GM19328 (cell line): ENCODE data around the gene DDIAS.
"Not testable (repeated sequence)": the region's sequence is repeated elsewhere in the genome, so short reads cannot be mapped to it uniquely, and the experiment has no call there.

Experiments used
- ATAC-seq: cut with Tn5 transposase; IDR thresholded peaks from one replicate; pipeline ENCODE4 v1.9.1; 2021; ENCODE audit warnings: mild to moderate bottlenecking, moderate library complexity; ENCODE audit not compliant: unreplicated experiment

The DDIAS gene

DNA sequence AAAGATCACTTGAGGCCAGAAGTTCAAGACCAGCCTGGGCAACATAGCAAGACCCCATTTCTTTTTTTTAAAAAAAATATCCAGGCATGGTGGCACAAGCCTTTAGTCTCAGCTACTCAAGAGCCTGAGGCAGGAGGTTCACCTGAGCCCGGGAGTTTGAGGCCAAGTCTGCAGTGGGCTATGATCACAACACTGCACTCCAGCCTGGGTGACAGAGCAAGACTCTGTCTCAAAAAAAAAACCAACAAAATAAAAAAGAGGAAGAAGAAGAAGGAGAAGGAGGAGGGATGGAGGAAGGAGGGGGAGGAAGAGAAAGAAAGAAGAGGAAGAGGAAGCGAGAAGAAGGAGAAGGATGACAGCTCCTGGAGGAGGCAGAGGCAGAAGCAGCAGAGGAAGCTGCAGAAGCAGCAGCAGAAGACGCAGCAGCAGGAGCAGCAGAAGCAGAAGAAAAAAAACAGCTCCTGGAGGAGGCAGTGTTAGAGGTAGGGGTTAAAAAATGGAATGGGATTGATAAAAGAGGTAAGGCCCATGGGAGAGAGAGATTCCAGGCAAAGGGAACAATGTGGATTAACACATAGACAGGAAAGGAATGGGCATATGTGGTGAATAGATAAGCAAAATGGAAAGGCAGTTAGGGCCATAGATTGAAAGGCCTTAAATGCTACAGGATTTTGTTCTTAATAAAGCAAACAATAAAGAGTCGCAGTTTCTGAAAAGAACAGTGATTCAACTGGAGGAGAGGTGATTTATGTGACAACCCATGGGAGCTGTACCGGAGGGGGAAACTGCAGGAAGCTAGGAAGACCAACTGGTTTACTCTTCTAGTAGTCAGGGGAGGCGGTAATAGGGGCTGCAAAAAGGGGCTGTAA lies 12.2 kb upstream of the DDIAS start:
- ATAC-seq: no peak

DNA sequence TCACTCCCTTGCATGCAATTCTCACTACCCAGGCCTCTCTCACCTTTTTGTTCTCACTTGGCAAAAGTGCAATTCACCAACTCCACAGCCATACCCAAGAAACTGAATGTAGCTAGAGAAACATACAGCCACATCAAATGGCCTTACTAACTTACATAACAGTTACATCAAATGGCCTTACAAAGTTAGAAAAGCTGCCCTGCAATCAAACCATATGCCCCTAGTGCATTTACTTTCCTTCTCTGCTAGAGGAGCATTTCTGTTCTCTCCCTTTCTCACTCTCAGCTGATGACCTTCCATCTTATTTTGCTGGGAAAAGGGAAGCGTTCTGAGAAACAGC lies 11.6 kb upstream of the DDIAS start:
- ATAC-seq: no peak

DNA sequence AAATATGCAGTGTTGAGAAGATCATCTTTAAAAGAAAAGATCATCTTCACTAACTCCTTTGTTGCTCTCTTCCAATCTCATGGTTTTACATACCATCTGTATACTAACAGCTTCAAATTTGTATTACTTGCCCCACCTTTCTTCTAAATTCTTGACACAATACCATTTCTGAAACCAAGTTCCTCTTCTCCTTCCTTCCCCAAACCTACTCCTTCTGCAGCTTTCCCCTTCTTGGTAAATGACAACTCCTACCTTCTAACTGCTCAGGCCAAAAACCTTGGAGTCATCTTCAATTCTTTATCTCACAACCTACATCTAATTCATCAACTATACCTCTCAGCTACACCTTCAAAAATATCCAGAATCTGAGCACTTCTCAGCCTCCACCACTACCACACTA lies 10.6 kb upstream of the DDIAS start:
- ATAC-seq: no peak

DNA sequence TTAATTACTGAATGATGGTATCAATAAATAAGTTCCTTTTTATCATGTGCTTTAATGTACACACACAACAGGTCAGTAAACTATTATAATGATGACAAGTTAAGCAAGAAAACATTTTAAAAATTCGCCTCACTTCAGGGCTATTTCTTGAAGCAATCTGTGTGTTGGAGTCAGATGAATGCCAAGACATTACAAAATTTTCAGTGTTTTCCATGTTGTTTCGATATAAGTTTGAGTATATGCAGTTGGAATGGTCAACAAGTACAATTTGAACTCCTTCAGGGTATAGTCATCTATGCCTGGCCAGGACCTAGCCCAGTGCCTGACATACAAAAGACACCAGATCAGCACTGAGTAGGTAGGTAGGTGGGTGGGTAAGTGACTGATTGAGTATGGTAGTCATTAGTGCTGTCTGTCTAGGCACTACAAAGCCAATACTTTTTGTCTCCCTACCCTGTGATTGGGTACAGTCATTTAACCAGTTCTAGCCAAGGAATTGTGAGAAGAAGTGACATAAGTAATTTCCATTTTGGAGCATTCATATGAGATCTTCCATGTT lies 8.8 kb upstream of the DDIAS start:
- ATAC-seq: no peak

DNA sequence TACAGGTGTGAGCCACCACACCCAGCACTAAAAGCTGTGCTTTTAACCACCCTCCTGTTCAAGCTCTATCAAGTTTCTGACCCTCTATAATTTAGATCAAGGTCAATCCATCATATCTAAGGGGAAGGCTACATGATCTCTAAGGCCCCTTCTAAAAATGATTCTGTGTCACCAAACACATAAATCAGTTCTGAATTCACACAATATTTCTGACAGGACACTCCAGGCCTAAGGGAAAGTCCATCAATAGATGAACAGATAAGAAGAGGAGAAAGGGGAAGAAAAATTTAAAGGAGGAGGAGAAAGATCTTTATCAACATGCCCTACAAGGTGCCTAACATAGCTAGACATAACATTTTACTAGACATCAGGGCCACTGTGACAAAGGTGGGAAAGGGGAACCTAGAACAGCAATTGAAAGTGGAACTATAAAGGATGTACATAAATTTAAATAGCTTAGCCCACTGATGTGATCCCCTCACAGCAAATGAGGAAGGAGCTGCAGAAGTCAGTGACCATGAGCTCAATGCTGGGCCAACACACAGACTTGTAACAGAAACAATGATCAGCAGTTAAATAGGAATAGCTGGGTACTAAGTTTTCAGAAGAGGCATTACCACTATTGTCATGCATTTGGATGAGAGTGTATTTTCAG lies 6.0 kb upstream of the DDIAS start:
- no peak for ATAC-seq

DNA sequence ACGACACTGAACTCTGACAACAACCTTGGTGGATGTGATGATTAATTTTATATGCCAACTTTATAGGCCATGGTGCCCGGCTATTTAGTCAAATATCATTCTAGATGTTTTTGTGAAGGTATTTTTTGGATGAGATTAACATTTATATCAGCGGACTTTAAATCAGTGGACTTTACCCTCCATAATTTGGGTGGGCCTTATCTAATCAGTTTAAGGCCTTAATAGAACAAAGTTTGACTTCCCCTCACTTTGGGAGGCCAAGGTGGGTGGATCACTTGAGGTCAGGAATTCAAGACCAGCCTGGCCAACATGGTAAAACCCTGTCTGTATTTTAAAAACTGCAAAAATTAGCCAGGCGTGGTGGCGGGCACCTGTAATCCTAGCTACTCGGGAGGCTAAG lies 5.4 kb upstream of the DDIAS start:
- ATAC-seq: no peak

DNA sequence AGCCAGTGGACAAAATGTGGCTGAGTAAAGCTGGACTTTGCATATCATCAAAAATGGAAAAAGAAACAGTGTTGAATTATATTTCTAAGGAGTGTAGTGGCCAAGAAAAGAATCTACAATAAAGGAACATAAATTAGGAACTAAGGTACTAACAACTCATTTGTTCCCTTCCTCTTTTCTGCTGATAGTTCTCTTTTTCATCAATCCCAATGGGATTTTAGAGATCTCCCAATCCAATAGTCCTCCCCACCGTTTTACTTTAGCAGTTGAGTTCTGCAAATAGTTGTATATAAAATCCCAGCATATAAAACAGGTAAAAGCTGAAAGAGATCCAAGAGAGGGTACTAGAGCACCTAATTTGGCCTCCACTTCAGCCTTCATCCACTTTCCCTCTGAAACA lies 3.3 kb upstream of the DDIAS start:
- ATAC-seq: no peak

DNA sequence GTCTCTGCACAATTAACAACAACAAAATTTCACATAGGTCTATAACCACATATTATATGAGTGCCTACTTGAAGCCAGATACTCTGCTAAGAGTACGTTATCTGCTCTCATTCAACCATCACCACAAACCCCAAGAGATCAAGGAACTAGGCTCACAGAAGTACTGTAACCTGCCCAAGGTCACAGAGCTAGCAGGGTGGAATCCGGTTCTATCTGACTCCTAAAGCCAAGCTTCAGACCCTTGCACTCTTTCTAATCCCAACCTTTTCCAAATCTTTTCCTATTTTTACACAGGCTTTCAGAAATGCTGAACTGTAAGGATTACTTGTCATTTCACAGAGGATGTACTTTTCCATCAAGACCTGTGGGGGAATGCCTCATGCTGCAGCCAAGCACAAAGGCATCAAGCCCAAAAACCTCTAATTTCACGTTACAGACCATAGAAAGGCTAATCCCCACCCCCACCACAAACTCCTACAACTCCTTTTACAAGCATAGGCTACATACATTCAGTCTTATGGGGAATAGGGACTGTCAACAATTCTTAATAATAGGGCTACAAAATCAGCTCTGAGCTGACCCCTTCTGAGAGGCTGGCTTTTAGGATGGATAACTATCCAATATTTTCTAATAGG lies 2.2 kb upstream of the DDIAS start:
- no peak for ATAC-seq

DNA sequence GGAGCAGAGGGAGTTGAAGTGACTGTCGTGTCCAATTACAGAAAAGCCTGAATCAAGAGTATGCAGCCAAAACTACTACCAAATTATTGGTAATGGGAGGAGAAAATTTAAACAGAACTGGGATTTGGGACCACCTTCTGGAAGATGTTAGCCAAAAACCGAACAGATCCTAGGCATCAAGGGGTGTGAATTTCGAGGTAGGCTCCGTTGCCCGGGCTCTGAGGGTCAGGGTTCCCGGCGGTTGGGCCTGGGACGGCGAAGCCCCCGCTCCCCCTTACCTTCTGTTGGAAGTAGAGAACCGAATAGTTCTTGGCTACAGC lies 1.6 kb upstream of the DDIAS start:
- peak; percentile 0 for ATAC-seq

DNA sequence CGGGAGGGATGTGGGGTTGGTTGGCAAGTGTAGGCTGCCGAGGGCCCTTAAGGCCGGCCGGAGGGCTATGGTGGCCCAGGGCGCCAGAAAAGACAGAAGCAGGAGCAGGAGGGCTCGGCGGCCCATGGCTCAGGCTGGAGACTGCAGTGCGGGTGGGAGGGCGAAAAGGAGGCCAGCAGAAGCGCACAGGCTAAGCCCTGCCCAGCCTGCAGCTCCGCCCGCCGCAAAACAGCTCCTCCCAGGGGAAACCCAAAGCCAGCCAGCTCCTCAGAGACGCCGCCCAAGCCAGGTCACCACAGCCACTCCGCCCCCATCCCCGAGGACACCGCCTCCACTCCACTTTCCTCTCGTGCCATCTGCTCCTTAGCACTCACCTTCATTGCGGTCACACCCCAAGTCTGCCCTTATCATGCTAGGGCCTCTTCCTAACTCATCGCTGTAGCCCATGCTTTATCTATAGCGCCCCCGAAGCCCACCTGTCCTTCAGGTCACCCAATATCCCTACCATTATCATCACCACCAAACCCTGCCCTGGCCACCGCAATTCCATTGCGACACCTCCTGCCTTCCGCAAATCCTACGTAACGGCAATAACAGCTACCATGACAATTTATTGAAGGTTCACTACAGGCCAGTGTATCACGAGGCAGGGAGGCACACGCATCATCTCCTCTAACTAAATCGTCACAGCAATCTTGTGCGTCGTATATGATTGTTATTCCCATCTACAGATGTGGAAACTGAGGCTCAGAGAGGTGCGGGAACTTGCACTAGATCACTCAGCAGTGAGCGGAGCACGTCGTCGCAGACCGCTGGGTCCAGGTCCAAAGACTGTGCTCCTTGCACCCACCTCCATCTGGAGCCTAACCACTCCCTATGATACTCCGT lies 1.0 kb upstream of the DDIAS start, which contains the start of gene PRCP:
Gene PRCP, minus strand, starts transcription at position 154 of the 888 bp plus-strand sequence. Its CDS starts 28 bp downstream, at position 126.
- ATAC-seq: peak; percentile 78

DNA sequence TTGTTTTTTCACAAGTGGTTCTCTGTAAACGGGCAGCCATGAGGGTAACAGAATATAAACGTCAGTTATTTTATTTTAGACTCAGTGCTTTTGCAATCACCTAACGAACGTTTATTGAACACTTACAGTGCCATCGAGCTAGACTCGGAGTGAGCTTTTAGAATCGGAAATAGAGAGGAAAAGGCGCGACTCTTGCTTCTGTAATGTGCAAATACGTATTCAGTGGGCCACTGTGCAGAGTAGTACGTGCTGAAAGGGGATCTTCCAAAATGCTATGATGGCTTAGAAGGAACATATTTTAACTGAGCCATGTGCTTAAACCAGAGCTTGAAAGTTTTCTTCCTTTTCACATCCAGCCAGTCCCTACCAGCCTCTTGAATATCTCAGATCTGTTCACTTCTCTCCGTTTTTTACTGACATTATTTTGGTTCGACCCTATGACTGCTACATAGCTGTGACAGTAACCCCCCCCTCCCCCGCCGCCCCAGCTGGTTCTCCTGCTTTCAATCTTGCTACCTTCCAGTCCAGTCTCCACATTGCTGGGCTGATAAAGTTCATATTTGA lies 468 bp downstream of the DDIAS start:
- no peak for ATAC-seq

DNA sequence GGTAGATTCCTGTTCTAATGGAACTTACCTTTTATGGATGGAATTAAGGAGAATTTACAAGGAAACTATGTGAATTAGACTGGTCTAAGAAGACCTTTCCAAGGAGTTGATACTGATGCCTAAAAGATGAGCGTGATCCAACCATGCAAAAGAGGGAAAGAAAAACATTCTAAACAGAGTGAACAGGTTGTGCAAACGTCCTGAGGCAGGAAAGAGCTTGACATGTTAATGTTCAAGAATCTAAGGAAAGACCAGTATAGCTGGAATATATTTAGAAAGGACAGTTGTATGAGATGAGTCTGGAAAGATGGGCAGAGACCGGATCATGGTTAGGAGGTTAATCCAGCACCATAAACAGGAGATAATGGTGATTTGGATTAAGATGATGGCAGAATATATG lies 1.3 kb downstream of the DDIAS start:
- ATAC-seq: no peak

DNA sequence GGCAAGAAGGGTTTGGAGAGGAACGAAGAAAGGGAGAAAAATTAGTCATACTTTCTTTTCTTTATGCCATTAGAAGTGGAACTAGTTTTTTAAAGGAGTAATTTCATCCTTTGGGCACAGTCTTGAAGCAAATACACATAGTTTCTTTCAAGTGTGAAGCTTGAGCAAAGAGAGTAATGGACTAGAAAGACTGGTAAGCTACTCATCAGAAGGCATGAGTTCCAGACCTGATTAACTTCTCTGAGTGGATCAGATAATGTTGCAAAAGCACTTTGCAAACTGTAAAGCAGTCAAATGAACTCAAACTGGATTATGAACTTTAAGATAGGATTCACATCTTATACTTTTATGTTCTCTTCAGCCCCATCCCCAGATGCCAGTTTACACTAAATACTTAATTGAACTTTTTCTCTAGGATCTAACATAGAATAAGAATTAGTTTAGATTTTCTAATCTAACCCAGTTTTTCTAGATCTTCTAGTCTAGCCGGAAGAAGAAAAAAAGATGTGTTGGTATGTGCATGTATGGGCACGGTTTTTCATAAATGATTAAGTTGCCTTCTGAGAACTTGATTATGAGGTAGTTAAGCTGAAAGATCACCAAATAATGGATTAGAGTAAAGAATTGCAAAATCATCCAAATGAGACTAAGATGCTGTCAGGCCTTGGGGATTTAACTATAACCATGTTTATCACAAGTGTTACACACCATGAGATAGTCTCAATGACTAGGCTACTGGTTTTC lies 2.5 kb downstream of the DDIAS start:
- no peak for ATAC-seq

DNA sequence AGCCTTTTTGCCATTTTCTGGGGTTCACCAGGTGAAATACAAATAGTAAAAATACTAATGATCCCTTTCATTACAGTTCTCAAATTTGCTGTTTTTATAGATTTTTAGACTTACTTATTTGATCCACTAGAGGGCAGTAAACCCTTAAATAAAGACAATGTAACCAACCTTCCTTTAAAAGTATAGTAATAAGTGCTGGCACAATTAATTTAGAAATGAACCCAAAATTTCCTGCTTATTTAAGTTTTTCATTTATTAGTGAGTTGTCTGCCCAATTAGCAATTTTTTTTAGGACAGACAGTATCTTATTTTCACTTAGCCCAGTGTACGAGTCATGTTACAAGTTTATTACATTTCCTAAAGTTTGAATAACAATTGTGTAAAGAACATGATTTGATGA lies 4.7 kb downstream of the DDIAS start:
- no peak for ATAC-seq

DNA sequence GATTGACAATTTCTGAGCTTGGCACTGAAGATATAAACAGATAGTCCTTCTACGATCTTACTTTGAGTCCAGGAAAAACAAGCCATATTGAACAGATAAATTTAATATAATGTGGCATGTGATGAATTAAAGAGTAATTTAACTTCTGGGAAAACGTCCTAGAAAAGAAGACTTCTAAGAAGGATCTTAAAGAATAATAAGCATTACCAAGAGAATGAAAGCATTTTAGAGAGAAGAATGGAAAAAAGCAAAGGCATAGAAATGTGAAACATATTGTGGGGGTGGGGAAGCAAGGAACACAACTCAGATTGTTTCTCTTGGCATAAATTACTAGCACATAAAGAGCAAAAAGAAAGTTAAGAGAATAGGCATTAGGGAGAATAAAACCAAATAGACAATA lies 5.4 kb downstream of the DDIAS start:
- no peak for ATAC-seq

DNA sequence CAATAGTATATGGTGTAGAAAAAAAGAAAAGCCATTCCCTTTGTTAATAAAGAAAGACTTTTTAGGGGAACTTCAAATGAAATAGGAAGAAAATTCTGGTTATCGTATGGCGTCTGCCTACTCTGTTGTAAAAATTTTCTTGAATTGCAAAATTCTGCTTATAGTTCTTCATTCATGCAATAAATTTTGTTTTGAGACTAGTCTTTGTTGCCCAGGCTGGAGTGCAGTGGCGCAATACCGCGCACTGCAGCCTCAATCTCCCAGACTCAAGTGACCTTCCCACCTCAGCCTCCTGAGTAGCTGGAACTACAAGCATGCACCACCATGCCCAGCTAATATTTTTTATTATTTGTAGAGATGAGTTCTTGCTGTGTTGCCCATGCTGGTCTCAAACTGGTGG lies 5.8 kb downstream of the DDIAS start:
- no peak for ATAC-seq

DNA sequence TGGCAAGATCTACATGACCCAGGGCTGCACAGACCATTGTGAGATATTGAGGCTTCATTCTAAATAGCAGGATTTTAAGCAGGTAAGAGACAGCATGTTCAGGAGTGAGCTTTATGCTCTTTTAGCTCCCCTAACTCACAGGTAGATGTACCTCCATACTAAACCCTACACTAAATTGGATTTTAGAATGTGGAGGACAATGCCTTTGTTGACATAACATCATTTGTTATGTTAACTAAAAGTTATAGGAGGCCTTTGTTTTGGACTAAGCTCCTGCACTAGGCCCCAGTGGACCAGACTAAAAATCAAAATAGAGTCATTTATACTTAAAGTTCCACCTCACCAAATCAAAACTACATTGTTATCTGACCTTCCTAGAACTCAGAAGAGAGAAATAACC lies 6.8 kb downstream of the DDIAS start:
- ATAC-seq: no peak

DNA sequence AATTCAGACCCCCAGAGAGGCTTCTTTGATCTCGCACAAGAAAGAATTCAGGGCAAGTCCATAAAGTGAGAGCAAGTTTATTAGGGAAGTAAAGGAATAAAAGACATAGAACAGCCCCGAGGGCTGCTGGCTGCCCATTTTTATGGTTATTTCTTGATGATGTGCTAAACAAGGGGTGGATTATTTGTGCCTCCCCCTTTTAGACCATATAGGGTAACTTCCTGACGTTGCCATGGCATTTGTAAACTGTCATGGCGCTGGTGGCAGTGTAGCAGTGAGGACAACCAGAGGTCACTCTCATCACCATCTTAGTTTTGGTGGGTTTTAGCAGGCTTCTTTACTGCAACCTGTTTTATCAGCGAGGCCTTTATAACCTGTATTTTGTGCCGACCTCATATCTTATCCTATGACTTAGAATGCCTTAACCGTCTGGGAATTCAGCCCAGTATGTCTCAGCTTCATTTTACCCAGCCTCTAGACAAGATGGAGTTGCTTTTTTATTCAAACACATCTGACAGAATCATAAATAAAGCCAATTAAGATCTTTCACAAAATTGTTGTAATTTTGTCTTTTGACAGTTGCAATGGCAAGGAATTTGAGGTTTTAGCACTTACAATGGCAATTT lies 7.6 kb downstream of the DDIAS start:
- no peak for ATAC-seq

DNA sequence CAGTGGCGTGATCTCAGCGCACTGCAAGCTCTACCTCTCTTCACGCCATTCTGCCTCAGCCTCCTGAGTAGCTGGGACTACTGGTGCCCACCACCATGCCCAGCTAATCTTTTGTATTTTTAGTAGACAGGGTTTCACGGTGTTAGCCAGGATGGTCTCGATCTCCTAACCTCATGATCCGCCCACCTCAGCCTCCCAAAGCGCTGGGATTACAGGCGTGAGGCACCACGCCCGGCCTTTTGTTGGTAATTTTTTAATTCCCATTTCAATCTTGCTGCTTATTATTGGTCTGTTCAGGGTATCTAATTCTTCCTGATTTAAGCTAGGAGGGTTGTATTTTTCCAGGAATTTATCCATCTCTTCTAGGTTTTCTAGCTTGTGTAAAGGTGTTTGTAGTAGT lies 18.2 kb downstream of the DDIAS start:
- not testable (repeated sequence) for ATAC-seq
